Ishikawa (cell line): ENCODE measurements around the gene ARL10.

ENCODE experiments used
- CEBPB ChIP-seq: IDR thresholded peaks from 2 replicates; pipeline ENCODE4 v1.6.1; 2012
- CREB1 ChIP-seq: IDR thresholded peaks from 2 replicates; pipeline ENCODE4 v1.6.1; 2012; ENCODE audit warnings: low read depth
- EGR1 ChIP-seq: IDR thresholded peaks from 2 replicates; pipeline ENCODE4 v1.6.1; 2012
- EP300 ChIP-seq: IDR thresholded peaks from 2 replicates; pipeline ENCODE4 v1.6.1; 2012; ENCODE audit warnings: borderline replicate concordance
- FOXM1 ChIP-seq: IDR thresholded peaks from 2 replicates; pipeline ENCODE4 v1.6.1; 2012; ENCODE audit warnings: low read depth, borderline replicate concordance
- NFIC ChIP-seq: IDR thresholded peaks from 2 replicates; pipeline ENCODE4 v1.6.1; 2012
- RAD21 ChIP-seq: IDR thresholded peaks from 2 replicates; pipeline ENCODE4 v1.6.1; 2012; ENCODE audit warnings: low read depth
- TAF1 ChIP-seq: IDR thresholded peaks from 2 replicates; pipeline ENCODE4 v1.6.1; 2012; ENCODE audit warnings: low read depth, mild to moderate bottlenecking
- TCF12 ChIP-seq: IDR thresholded peaks from 2 replicates; pipeline ENCODE4 v1.6.1; 2012; ENCODE audit warnings: low read depth
- TEAD4 ChIP-seq: IDR thresholded peaks from 2 replicates; pipeline ENCODE4 v1.6.1; 2012
- USF1 ChIP-seq: IDR thresholded peaks from 2 replicates; pipeline ENCODE4 v1.6.1; 2012
- YY1 ChIP-seq: IDR thresholded peaks from 2 replicates; pipeline ENCODE4 v1.6.1; 2012; ENCODE audit warnings: low read depth
- ZBTB7A ChIP-seq: IDR thresholded peaks from 2 replicates; pipeline ENCODE4 v1.6.1; 2012; ENCODE audit warnings: low read depth
- TF ChIP-seq, protein P1 (sequence below): IDR thresholded peaks from 2 replicates; pipeline ENCODE4 v1.6.1; 2012; ENCODE audit warnings: low read depth, mild to moderate bottlenecking
- TF ChIP-seq, protein P2 (sequence below): IDR thresholded peaks from 2 replicates; pipeline ENCODE4 v1.6.1; 2012

ARL10 gene

GRCh38 chr5:176391999-176392398 lies 26.7 kb downstream of the ARL10 start:
- TF ChIP-seq ZBTB7A (no peak), YY1 (no peak), USF1 (no peak), FOXM1 (no peak), CEBPB (no peak), TAF1 (no peak), EGR1 (no peak), EP300 (no peak), CREB1 (no peak), TCF12 (no peak), RAD21 (no peak), TEAD4 (no peak), NFIC (no peak)
- TF ChIP-seq, protein P1, sequence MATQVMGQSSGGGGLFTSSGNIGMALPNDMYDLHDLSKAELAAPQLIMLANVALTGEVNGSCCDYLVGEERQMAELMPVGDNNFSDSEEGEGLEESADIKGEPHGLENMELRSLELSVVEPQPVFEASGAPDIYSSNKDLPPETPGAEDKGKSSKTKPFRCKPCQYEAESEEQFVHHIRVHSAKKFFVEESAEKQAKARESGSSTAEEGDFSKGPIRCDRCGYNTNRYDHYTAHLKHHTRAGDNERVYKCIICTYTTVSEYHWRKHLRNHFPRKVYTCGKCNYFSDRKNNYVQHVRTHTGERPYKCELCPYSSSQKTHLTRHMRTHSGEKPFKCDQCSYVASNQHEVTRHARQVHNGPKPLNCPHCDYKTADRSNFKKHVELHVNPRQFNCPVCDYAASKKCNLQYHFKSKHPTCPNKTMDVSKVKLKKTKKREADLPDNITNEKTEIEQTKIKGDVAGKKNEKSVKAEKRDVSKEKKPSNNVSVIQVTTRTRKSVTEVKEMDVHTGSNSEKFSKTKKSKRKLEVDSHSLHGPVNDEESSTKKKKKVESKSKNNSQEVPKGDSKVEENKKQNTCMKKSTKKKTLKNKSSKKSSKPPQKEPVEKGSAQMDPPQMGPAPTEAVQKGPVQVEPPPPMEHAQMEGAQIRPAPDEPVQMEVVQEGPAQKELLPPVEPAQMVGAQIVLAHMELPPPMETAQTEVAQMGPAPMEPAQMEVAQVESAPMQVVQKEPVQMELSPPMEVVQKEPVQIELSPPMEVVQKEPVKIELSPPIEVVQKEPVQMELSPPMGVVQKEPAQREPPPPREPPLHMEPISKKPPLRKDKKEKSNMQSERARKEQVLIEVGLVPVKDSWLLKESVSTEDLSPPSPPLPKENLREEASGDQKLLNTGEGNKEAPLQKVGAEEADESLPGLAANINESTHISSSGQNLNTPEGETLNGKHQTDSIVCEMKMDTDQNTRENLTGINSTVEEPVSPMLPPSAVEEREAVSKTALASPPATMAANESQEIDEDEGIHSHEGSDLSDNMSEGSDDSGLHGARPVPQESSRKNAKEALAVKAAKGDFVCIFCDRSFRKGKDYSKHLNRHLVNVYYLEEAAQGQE = no peak
- TF ChIP-seq, protein P2, sequence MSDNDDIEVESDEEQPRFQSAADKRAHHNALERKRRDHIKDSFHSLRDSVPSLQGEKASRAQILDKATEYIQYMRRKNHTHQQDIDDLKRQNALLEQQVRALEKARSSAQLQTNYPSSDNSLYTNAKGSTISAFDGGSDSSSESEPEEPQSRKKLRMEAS = no peak

DNA sequence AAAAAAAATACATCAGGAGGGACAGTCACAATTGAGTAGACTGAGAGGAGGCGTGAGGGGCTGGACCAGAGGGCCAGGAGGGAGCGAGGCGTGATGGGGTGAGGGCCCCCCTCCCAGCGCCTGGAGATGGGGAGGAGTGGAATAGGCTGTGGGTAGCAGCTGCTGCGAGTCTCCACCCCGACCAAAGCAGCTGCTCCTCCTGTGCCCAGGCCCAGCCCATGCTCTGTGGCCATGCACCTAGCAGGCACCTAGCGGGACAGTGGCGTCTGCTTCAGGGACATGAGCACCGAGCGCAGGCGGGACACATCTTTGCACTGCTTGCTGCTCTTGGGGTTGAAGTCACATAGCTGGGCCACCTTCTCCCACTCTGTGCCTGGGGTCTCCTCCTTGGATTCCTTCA lies 27.2 kb downstream of the ARL10 start:
- TF ChIP-seq, protein P2 = no peak
- TF ChIP-seq, protein P1 = no peak
- no peak for TF ChIP-seq RAD21
- no peak for TF ChIP-seq USF1
- TF ChIP-seq ZBTB7A = no peak
- no peak for TF ChIP-seq CEBPB
- no peak for TF ChIP-seq TAF1
- TF ChIP-seq NFIC = no peak
- TF ChIP-seq TEAD4 = no peak
- TF ChIP-seq FOXM1 = no peak
- no peak for TF ChIP-seq YY1
- TF ChIP-seq EGR1 = no peak
- TF ChIP-seq CREB1 = no peak
- no peak for TF ChIP-seq TCF12
- TF ChIP-seq EP300 = no peak

GRCh38 chr5:176394096-176394495 lies 28.8 kb downstream of the ARL10 start:
- no peak for TF ChIP-seq RAD21
- no peak for TF ChIP-seq TEAD4
- no peak for TF ChIP-seq EP300
- no peak for TF ChIP-seq FOXM1
- no peak for TF ChIP-seq YY1
- TF ChIP-seq, protein P2 = no peak
- no peak for TF ChIP-seq TCF12
- TF ChIP-seq TAF1 = no peak
- no peak for TF ChIP-seq EGR1

GRCh38 chr5:176394881-176395675 lies 29.8 kb downstream of the ARL10 start:
- TF ChIP-seq, protein P1 = no peak
- TF ChIP-seq CREB1 (no peak), TAF1 (no peak), USF1 (no peak), RAD21 (no peak), CEBPB (no peak), NFIC (no peak), YY1 (no peak), EGR1 (no peak), EP300 (no peak), FOXM1 (no peak), ZBTB7A (no peak), TEAD4 (no peak), TCF12 (no peak)
- TF ChIP-seq, protein P2 = no peak
